CD4-positive, alpha-beta memory T cell (primary cell): Measurements from ENCODE around the gene HINFP. TPM values are rescaled to one million over a fixed set of nuclear protein-coding genes. Genes with fewer than 3 reads are reported as not detected.

Experiments
- CTCF ChIA-PET: fragments of 350-600 bp; sonication (Branson Sonifier 250); formaldehyde crosslinking; loops from one replicate; lab custom pipeline; 2021; ENCODE audit warnings: inconsistent platforms; ENCODE audit not compliant: partially characterized antibody; lab: Charles Lee
- POLR2A ChIA-PET: fragments of 350-600 bp; sonication (Branson Sonifier 250); formaldehyde crosslinking; loops from one replicate; lab custom pipeline; 2021; ENCODE audit not compliant: partially characterized antibody; lab: Charles Lee
- DNase-seq, 5 donors: peaks; one replicate each; pipeline versions ENCODE4 v3.0.0 to v3.0.0-alpha.2; 2020 to 2022; ENCODE audit warnings: mixed read lengths in 1 of 5
- H3K27ac ChIP-seq: one replicate; pipeline ENCODE4 v1.7.0; 2013; ENCODE audit warnings: low read depth, low read length
- H3K27me3 ChIP-seq: 2 replicates; pipeline ENCODE4 v1.7.0; 2013; ENCODE audit warnings: mild to moderate bottlenecking, low read length, moderate library complexity; ENCODE audit not compliant: insufficient read depth
- H3K36me3 ChIP-seq: 2 replicates; pipeline ENCODE4 v1.7.0; 2013; ENCODE audit warnings: mild to moderate bottlenecking, low read length, moderate library complexity; ENCODE audit not compliant: insufficient read depth
- H3K4me1 ChIP-seq: 2 replicates; pipeline ENCODE4 v1.7.0; 2013; ENCODE audit warnings: mild to moderate bottlenecking, low read length, moderate library complexity; ENCODE audit not compliant: insufficient read depth
- H3K4me3 ChIP-seq, 2 donors: one replicate each; pipeline ENCODE4 v1.7.0; 2013; ENCODE audit warnings: low read length in 2 of 2, mild to moderate bottlenecking in 1 of 2
- H3K9me3 ChIP-seq, 2 donors: one replicate each; pipeline ENCODE4 v1.7.0; 2013; ENCODE audit warnings: low read length in 2 of 2, control low read depth in 1 of 2; ENCODE audit not compliant: control insufficient read depth in 1 of 2
- H3K27ac Mint-ChIP-seq, 7 donors: one replicate each; pipeline ENCODE4 v1.8.0; 2020 to 2021; ENCODE audit warnings: mixed read lengths in 7 of 7, mild to moderate bottlenecking in 6 of 7, inconsistent platforms in 3 of 7, moderate library complexity in 3 of 7
- H3K27me3 Mint-ChIP-seq, 2 donors: one replicate each; pipeline ENCODE4 v1.8.0; 2020 to 2021; ENCODE audit warnings: mixed read lengths in 2 of 2
- H3K36me3 Mint-ChIP-seq, 2 donors: one replicate each; pipeline ENCODE4 v1.8.0; 2020 to 2021; ENCODE audit warnings: mixed read lengths in 2 of 2, inconsistent platforms in 1 of 2, mild to moderate bottlenecking in 1 of 2
- H3K4me1 Mint-ChIP-seq, 4 donors: one replicate each; pipeline ENCODE4 v1.8.0; 2020 to 2021; ENCODE audit warnings: mixed read lengths in 4 of 4, mild to moderate bottlenecking in 1 of 4
- H3K4me3 Mint-ChIP-seq, 8 donors: one replicate each; pipeline ENCODE4 v1.8.0; 2020 to 2021; ENCODE audit warnings: mixed read lengths in 8 of 8, mild to moderate bottlenecking in 7 of 8, moderate library complexity in 6 of 8, inconsistent platforms in 3 of 8
- H3K9me3 Mint-ChIP-seq, 8 donors: one replicate each; pipeline ENCODE4 v1.8.0; 2020 to 2021; ENCODE audit warnings: mixed read lengths in 8 of 8, mild to moderate bottlenecking in 5 of 8, inconsistent platforms in 3 of 8, moderate library complexity in 1 of 8
- intact Hi-C: fragments of 100-400 bp; cut with micrococcal nuclease; formaldehyde crosslinking; loops from one replicate; pipeline ENCODE4 v1.15.1; 2023
- polyA plus RNA-seq, 2 donors: library from polyadenylated mRNA; unstranded; fragments of 300-500 nt; fragmentation: Illumina TruSeq; gene quantifications; one replicate each; pipeline ENCODE4 v1.2.3, GENCODE V29; 2021
- total RNA-seq, 2 experiments: library from RNA; stranded (reverse); gene quantifications; one replicate each; pipeline ENCODE4 v1.2.3, GENCODE V29; 2021

HINFP gene
- total and polyA plus RNA-seq, 4 experiments from 2014 or later = 9.3 to 75.3 (median 43.4) TPM

DNA sequence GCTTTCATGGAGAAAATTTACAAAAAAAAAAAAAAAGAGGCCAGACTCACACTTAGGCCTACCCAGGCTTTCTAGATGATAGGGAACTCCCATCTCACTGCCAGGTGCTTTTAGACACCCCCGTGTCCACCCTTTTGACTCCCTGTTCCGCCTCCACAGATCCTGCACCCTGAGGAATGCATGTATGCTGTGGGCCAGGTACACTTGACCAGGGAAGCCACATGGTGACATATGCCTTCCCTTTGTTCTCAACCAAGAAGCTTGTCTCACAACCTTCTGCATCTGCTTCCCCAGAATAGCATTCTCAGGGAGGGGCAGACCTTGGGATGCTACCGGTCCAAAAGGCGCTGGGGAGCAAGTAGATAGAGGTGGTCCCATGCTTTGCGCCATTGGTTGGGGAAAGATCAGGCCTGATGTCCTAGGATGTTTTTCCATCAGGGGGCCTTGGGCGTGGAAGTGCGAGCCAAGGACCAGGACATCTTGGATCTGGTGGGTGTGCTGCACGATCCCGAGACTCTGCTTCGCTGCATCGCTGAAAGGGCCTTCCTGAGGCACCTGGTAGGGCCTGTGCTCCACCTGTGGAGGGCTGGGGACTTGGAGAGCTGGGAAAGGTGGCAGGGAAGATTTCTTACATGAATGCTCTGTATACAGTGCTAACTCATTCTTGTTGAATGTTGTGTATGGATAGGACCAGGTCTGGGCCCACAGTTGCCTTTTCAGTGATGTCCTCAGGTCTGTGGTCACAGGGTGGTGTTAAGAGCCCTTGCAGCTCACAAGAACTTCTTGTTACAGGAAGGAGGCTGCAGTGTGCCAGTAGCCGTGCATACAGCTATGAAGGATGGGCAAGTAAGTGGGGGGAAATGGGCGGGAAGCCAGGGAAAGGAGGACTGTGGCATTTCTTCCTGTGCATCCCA, 29.2 kb upstream of the HINFP start:
- no peaks in the 10 kb centered on the region for H3K27me3 ChIP-seq
- peaks cover 27% of the 10 kb centered on the region for H3K4me1 ChIP-seq
- H3K9me3 ChIP-seq = no peaks in the 10 kb centered on the region
- intact Hi-C loops = no loop called here
- peaks cover 16 to 45% (median 24%) of the 10 kb centered on the region in 4 donors for H3K4me1 Mint-ChIP-seq
- DNase-seq = no peak
- H3K27ac Mint-ChIP-seq = peak overlapping the region in 4 of 7 donors; percentile 15 to 93 (median 48)
- CTCF ChIA-PET = interaction anchor here (0.7 kb wide), 1 partner anchor 98 kb away, joined by 3 read pairs; no protein-coding TSS in a partner anchor
- peak overlapping the region in 5 of 8 donors; percentile 1 to 49 (median 36) for H3K4me3 Mint-ChIP-seq
- POLR2A ChIA-PET = interaction anchor here (0.8 to 5.9 kb wide), 5 partner anchors 9 to 29 kb away, joined by 3 to 210 read pairs (median 3); partner anchors contain the start of genes C2CD2L, DPAGT1, HINFP and VPS11
- peaks cover 5 to 26% of the 10 kb centered on the region in 2 donors for H3K36me3 Mint-ChIP-seq
- no peak overlapping the region for H3K27ac ChIP-seq
- H3K36me3 ChIP-seq = peaks cover 9% of the 10 kb centered on the region
- H3K9me3 Mint-ChIP-seq = peaks cover 0 to 12% (median 0%) of the 10 kb centered on the region in 8 donors
- H3K27me3 Mint-ChIP-seq = peaks cover 0 to 1% of the 10 kb centered on the region in 2 donors
- H3K4me3 ChIP-seq = no peak overlapping the region

DNA sequence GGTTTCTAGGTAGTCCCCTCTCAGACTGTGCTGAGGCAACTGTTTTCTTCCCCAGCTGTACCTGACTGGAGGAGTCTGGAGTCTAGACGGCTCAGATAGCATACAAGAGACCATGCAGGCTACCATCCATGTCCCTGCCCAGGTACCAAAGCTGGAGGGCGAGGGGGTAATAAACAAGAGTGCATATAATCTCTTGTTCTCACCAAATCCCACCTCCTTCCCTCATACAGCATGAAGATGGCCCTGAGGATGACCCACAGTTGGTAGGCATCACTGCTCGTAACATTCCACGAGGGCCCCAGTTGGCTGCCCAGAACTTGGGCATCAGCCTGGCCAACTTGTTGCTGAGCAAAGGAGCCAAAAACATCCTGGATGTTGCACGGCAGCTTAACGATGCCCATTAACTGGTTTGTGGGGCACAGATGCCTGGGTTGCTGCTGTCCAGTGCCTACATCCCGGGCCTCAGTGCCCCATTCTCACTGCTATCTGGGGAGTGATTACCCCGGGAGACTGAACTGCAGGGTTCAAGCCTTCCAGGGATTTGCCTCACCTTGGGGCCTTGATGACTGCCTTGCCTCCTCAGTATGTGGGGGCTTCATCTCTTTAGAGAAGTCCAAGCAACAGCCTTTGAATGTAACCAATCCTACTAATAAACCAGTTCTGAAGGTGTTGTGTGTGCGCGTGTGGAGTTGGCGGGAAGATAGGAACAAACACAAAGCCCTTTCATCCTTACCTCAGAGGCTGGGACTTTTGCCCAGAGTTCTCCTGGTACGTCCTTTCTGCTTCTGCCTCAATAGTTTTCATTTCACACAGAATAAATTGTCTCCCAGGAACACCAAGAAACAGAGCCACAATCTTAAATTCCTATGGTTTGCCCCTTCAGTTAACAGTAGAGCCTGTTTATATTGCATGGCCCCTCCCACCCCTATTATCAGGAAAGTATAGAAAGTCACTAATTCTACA, 28.2 kb upstream of the HINFP start:
- Histone ChIP-seq H3K36me3 (peaks cover 16% of the 10 kb centered on the region), H3K4me1 (peaks cover 27% of the 10 kb centered on the region), H3K27ac (peak overlapping the region; percentile 81), H3K9me3 (no peaks in the 10 kb centered on the region), H3K4me3 (peak overlapping the region; percentile 18 to 87), H3K27me3 (no peaks in the 10 kb centered on the region)
- Mint-ChIP-seq H3K36me3 (peaks cover 11 to 35% of the 10 kb centered on the region in 2 donors), H3K9me3 (peaks cover 0 to 12% (median 0%) of the 10 kb centered on the region in 8 donors), H3K27me3 (peaks cover 0 to 1% of the 10 kb centered on the region in 2 donors), H3K4me3 (peak overlapping the region; percentile 81 to 97 (median 90)), H3K27ac (peak overlapping the region; percentile 68 to 93 (median 86)), H3K4me1 (peaks cover 16 to 45% (median 26%) of the 10 kb centered on the region in 4 donors)
- ChIA-PET POLR2A (interaction anchor here (0.8 to 5.9 kb wide), 14 partner anchors 8 to 231 kb away, joined by 3 to 210 read pairs (median 9); partner anchors contain the start of genes C2CD2L, DPAGT1, HINFP and HMBS), CTCF (interaction anchor here (2.1 to 2.7 kb wide), 4 partner anchors 14 to 113 kb away, joined by 5 to 11 read pairs (median 5); partner anchors contain the start of genes C2CD2L, CBL and NLRX1)
- DNase-seq = no peak
- intact Hi-C loops = no loop called here

DNA sequence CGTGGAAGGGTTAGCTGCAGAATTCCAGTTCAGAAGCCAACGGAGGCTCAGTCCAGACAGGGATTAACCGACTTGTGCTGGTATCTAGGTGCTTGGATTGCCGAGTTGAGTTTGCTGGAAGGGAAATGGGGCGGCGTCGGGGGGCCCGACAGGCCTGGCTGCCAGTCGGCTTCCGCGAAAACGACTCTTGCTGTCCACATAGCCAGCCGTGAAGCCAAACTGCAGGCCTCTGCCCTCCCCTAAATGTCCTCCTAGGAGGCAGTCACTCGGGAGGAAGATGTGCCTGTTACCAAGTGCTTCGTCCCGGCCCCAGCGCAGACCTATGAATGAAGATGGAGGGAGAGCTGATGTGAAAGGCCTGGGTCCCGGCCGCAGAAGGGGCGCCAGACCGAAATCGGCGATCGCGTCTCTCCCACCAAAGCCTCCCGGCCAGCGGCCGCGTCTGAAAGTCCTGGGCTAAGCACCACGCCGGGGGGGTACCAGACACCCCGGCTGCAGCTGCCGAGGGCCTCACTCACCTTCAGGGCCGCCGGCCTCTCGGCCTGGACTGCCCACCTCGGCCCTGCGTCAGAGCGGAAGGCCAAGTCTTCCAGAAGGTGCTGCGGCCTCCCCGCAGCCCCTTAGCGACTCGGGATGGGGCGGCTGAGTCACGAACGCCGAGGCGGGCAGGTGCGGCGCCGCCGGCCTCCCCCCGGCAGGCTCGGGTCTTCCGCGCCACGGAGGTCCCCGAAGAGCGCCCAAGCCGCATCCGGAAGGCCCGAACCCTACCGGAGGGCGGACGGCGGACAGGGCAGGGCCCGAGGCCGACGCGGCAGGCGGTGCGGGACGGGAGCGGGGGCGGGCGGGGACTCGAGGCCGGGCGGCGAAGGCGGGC, 27.2 kb upstream of the HINFP start:
- H3K36me3 Mint-ChIP-seq = peaks cover 19 to 43% of the 10 kb centered on the region in 2 donors
- H3K27me3 Mint-ChIP-seq = peaks cover 0 to 1% of the 10 kb centered on the region in 2 donors
- Histone ChIP-seq H3K27ac (peak overlapping the region; percentile 81), H3K27me3 (no peaks in the 10 kb centered on the region), H3K4me1 (peaks cover 27% of the 10 kb centered on the region), H3K4me3 (peak overlapping the region; percentile 18 to 87), H3K36me3 (peaks cover 17% of the 10 kb centered on the region), H3K9me3 (no peaks in the 10 kb centered on the region)
- ChIA-PET CTCF (interaction anchor here (0.6 to 2.7 kb wide), 18 partner anchors 9 to 244 kb away, joined by 3 to 14 read pairs (median 5); partner anchors contain the start of genes C2CD2L, CBL, HINFP and HMBS), POLR2A (interaction anchor here (0.8 to 5.9 kb wide), 43 partner anchors 9 to 656 kb away, joined by 3 to 210 read pairs (median 7); partner anchors contain the start of genes ABCG4, C2CD2L, CBL and CENATAC)
- H3K4me3 Mint-ChIP-seq = peak overlapping the region; percentile 90 to 97 (median 93)
- DNase-seq = peak; percentile 21 to 64 (median 41)
- intact Hi-C loops = loop anchor here (2.0 kb wide), 1 partner anchor 55 kb away; the partner anchor contains the start of gene ABCG4
- H3K9me3 Mint-ChIP-seq = peaks cover 0 to 12% (median 0%) of the 10 kb centered on the region in 8 donors
- peaks cover 17 to 45% (median 31%) of the 10 kb centered on the region in 4 donors for H3K4me1 Mint-ChIP-seq
- peak overlapping the region; percentile 92 to 96 (median 93) for H3K27ac Mint-ChIP-seq

DNA sequence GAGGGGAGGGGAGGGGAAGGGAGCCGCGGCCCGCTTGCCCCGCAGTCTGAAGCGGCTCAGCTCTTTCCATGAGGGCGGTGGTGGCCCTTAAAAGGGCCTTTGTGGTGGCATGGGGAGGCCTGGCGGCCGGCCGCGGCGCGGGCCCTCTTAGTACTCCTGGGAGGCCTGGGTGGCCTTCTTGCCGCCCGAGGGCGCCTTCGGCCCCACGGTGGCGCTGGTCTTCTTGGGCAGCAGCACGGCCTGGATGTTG, 26.6 kb upstream of the HINFP start:
- ChIA-PET POLR2A (interaction anchor here (0.6 to 5.9 kb wide), 43 partner anchors 9 to 656 kb away, joined by 3 to 210 read pairs (median 7); partner anchors contain the start of genes ABCG4, C2CD2L, CBL and CENATAC), CTCF (interaction anchor here (0.6 to 2.7 kb wide), 22 partner anchors 9 to 243 kb away, joined by 3 to 14 read pairs (median 4); partner anchors contain the start of genes C2CD2L, CBL, HINFP and HMBS)
- peaks cover 0 to 12% (median 0%) of the 10 kb centered on the region in 8 donors for H3K9me3 Mint-ChIP-seq
- no peaks in the 10 kb centered on the region for H3K9me3 ChIP-seq
- H3K36me3 Mint-ChIP-seq = peaks cover 19 to 43% of the 10 kb centered on the region in 2 donors
- peaks cover 29% of the 10 kb centered on the region for H3K4me1 ChIP-seq
- peak overlapping the region; percentile 86 to 96 (median 93) for H3K27ac Mint-ChIP-seq
- intact Hi-C loops = loop anchor here (1.0 to 5.0 kb wide), 12 partner anchors 9 to 167 kb away; partner anchors contain the start of genes ABCG4, BCL9L, C2CD2L and CENATAC
- H3K4me3 Mint-ChIP-seq = peak overlapping the region; percentile 84 to 97 (median 93)
- H3K4me3 ChIP-seq = peak overlapping the region; percentile 42 to 87
- peaks cover 17% of the 10 kb centered on the region for H3K36me3 ChIP-seq
- no peak for DNase-seq
- peaks cover 17 to 47% (median 32%) of the 10 kb centered on the region in 4 donors for H3K4me1 Mint-ChIP-seq
- H3K27me3 Mint-ChIP-seq = peaks cover 0 to 1% of the 10 kb centered on the region in 2 donors
- no peaks in the 10 kb centered on the region for H3K27me3 ChIP-seq
- H3K27ac ChIP-seq = peak overlapping the region; percentile 81

DNA sequence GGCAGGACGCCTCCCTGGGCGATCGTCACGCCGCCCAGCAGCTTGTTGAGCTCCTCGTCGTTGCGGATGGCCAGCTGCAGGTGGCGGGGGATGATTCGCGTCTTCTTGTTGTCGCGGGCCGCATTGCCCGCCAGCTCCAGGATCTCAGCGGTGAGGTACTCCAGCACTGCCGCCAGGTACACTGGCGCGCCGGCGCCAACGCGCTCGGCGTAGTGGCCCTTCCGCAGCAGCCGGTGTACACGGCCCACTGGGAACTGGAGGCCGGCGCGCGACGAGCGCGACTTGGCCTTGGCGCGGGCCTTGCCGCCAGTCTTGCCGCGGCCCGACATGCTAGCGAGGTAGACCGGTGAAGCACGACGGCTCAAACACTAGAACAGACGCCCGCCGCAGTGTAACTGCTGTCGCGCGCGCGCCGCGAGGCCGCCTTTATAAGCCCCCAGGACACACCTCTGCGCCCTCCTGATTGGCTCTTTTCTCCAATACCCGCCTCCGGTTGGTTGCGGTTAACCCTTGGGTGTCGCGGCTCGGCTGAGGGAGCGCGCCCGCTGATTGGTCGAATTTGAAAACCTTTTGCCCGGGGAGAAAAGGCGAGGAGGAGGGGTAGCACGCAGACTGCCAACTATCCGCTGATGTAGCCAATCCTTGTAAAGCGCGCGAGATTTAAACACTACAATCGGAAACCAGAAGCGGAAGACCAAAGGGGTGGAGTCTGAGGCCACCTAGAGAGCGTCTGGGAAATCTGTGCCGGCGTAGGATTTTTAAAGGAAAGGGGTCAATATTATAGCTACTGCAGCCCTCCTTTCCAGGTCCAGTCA, 26.1 kb upstream of the HINFP start:
- H3K4me1 Mint-ChIP-seq = peaks cover 22 to 52% (median 38%) of the 10 kb centered on the region in 4 donors

More for the DNA sequence above, 26.1 kb upstream of the HINFP start:
- Histone ChIP-seq H3K9me3 (no peaks in the 10 kb centered on the region), H3K27me3 (no peaks in the 10 kb centered on the region), H3K27ac (peak overlapping the region; percentile 81), H3K4me1 (peaks cover 34% of the 10 kb centered on the region), H3K36me3 (peaks cover 17% of the 10 kb centered on the region), H3K4me3 (peak overlapping the region; percentile 42 to 87)
- peak; percentile 99 to 100 (median 100) for DNase-seq
- Mint-ChIP-seq H3K4me3 (peak overlapping the region; percentile 84 to 97 (median 93)), H3K27ac (peak overlapping the region; percentile 86 to 96 (median 93)), H3K36me3 (peaks cover 19 to 44% of the 10 kb centered on the region in 2 donors), H3K27me3 (peaks cover 0 to 1% of the 10 kb centered on the region in 2 donors), H3K9me3 (peaks cover 0 to 12% (median 0%) of the 10 kb centered on the region in 8 donors)
- intact Hi-C loops = loop anchor here (1.0 to 5.0 kb wide), 12 partner anchors 10 to 168 kb away; partner anchors contain the start of genes ABCG4, BCL9L, C2CD2L and CENATAC
- CTCF ChIA-PET = interaction anchor here (0.7 to 2.7 kb wide), 22 partner anchors 10 to 243 kb away, joined by 3 to 14 read pairs (median 4); partner anchors contain the start of genes C2CD2L, CBL, HINFP and HMBS
- POLR2A ChIA-PET = interaction anchor here (0.6 to 5.9 kb wide), 45 partner anchors 10 to 657 kb away, joined by 3 to 210 read pairs (median 6); partner anchors contain the start of genes ABCG4, C2CD2L, CBL and CENATAC
